CD4-positive, alpha-beta T cell treated with Interleukin-10 for 1 hour (primary cell): ENCODE data around the gene MCRIP2.
"Not testable (repeated sequence)": the region's sequence is repeated elsewhere in the genome, so short reads cannot be mapped to it uniquely, and the experiment has no call there.

Experiments
- DNase-seq: peaks from one replicate; pipeline ENCODE4 v3.0.0-alpha.2; 2020

MCRIP2 gene

DNA sequence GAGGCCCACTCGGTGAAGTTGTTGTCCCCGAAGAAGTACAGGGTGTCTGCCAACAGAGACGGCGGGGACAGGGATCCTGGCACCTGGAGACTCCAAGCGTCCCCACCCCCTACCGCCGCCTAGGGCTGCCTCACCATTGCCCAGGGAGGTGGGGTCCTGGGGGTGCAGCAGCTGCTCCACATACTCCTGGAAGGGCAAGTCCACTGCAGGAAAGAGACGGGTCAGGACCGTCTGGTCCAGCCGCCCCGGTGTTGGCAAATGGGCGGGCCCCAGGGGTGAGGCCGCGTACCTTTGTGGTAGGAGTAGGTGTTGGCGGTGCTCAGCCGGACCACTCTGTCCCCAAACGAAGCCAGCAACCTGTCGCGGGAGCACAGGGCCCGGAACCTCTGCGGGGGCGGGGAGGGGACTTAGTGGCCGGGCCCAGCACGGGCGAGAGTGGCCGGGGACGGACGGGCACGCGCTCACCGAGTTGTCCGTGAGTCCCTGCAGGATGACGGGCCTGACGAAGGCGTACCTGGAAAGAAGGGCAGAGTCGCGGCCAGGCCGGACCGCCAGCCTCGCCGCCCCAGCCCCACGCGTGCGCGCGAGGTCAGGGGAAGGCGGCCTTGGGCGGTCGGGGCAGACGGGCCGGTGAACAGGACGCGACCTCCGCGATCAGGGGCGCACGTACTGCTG is 41.9 kb downstream of the MCRIP2 start:
- DNase-seq = no peak

DNA sequence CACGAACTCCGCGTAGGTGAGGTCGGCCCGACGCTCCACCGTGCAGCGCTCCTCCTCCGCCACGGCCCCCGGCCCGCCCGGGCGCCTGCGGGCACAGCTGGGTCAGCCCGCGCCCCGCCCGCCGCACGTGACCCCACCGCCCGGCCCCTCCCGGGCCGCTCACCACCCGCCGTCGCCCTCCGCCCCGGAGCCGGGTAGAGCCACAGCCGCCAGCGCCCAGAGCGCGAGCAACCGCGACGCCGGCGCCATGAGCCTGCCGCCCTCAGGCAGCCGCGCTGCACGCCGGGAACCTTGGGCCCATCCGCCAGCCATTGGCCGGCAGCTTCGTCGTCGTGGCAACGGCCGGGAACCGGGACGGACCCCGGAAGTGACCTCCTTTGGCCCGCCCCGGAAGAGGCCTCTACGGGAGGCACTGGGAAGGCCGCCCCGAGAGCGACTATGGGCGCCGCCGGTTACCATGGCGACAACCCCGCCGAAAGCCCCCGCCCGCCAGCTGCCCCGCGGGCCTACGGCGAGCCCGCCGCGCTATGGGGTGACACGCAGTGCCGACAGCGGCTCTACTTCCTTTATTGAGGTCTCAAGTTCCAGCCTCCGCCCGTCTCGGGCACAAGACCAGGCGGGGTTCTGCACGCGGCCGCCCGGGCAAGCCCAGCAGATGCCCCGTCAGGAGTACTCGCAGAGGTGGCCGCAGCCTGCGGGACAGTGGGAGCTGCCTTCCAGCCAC is 42.6 kb downstream of the MCRIP2 start, which contains the start of gene JMJD8:
Gene JMJD8 (minus strand): TSS at position 264 of the 724 bp plus-strand sequence. CDS start 15 bp downstream, at position 249.
- DNase-seq = peak; percentile 98

DNA sequence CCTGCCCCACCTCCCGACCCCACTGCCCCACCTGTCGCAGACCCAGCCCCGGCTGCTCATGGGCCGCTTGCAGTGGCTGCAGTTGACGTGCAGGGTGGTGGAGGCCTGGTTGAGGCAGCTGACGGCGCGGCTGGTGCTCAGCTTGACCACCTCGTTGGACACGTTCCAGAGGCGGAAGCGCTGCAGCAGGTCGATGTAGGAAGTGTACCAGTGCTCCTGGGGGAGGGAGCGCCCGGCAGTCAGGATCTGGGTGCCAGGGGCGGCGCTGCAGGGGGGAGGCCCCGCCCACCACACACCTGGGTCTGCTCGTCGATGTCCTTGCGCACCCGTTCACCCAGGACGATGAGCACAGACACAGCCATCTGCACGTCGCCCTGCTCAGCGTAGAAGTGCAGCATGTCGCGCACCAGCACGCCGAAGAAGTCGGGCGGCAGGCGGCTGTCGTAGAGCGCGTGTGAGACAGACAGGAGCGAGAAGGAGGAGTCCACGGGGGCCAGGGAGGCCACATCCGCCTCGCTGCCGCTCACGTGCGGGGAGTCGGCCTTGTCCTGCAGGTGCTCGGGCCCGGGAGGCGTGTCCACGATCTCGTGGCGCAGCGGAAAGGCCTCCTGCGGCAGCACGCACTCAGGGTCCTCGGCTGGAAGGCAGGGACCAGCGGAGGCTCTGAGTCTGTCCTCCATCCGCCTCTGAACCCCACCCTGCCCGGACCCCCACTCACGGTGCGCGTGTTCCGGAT is 43.5 kb downstream of the MCRIP2 start:
- DNase-seq = no peak

DNA sequence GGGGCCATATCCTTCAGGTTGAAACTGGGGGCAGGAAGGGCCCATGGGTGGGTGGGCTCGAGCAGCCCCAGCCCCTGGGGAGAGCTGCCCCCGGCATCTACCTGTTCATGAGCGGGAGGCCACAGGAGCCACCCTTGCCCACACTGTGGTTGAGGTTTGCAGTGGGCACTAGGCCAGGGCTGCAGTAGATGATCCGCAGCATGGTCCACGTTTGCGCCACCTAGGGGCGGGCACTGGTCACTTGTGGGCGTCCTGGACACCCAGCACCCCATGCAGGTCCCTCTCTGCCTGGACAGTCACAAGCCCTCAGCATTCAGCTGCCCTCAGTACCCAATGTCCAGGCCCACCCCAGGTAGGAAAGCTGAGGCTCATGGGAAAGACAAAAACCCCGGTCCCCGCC is 44.3 kb downstream of the MCRIP2 start:
- no peak for DNase-seq

DNA sequence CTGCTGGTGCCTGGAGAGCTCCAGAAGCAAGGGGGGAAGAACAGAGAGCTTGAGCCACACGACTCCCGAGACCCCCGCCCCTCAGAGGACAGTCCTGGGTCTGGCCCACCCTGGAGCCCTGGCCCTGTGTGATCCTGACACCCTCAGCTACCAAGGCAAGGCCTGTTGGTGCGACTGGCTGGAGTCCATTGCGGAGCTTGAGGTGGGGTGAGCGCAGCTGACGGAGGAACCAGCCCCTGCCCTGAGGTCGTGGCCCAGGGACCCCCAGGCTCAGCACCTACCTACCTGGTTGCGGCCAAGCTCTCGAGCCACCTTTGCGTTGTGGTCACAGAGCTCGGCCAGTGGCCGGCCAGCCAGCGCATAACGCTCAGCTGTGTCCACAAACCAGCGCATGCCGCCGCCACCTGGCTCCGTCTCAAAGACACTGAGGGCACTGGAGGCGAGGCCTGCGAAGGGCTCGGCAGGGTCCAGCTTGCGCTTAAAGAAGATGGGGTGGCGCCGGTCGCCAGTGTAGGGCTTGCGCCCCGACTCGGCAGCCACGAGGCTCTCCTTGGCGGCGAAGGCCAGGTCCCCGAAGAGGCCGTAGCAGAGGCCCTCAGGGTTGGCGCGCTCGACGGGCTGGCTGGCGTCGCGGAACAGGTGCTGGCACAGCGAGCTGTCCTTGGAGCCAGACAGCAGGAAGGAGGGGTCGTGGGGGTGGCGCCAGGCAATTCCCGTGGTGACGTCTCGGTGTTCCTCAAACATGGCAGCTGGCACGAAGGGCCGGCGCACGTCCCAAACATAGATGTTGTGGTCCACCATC is 45.0 kb downstream of the MCRIP2 start:
- no peak for DNase-seq

DNA sequence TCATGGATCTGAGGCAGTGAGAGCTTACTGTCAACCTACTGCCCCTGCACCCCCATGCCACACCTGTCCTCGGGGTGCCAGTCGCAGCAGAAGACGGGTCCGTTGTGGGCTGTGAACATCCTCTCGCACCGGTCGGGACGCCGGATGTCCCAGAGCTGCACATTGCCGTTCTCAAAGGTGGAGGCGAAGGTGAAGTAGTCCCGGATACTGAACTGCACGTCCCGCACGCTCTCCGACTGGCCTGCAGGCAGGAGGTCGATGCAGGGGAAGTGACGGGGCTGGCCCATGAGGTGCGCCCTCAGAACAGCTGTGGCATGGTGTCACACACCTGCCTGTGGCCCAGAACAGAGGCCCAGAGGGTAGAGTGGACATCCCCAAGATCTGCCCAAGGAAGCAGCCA is 45.9 kb downstream of the MCRIP2 start:
- DNase-seq = no peak

DNA sequence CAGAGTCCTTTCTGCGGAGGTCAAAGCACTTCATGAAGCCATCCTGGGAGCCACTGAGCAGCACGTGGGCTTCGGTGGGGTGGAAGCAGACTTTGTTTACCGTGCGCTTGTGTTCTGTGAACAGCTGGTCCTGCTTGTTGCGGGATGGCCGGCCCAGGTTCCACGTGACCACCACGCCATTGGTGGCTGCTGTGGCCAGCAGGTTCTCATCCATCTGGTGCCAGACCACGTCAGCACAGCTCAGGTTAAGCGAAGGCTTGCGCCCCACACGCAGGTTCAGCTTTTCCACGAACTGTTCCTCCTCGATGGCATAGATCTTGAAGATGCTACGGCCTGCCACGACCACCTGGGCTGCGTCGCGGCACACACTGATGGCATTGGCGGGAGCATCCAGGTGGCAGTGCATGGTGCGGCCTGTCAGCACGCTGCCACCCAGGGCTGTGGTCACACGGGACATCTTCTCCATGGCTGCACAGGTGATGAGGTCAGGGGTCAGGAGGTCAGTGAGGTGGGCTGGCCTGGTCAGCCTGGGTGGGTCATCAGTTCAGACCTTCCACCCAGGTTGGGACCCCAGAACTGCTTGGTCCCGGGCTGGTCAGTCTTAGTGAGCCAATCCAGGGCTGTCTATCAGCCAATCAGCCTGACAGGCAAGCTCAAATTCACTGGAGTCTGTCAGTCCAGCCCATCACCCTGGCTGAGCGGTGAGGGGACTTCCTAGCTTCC is 47.7 kb downstream of the MCRIP2 start:
- no peak for DNase-seq

DNA sequence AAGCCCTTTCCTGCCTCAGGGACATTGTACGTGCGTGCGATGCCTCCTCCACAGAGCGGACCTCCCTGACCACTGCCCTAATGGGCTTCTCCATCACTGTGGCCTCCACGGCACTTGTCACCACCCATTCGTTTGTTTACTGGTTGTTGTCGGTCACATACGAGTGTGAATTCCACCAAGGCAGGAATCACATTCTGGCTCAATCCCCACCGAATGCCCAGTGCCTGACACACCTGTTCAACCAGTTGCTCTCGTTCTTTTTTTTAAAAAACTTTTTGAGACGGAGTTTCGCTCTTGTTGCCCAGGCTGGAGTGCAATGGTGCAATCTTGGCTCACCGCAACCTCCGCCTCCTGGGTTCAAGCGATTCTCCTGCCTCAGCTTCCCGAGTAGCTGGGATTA is 49.6 kb downstream of the MCRIP2 start:
- not testable (repeated sequence) for DNase-seq

DNA sequence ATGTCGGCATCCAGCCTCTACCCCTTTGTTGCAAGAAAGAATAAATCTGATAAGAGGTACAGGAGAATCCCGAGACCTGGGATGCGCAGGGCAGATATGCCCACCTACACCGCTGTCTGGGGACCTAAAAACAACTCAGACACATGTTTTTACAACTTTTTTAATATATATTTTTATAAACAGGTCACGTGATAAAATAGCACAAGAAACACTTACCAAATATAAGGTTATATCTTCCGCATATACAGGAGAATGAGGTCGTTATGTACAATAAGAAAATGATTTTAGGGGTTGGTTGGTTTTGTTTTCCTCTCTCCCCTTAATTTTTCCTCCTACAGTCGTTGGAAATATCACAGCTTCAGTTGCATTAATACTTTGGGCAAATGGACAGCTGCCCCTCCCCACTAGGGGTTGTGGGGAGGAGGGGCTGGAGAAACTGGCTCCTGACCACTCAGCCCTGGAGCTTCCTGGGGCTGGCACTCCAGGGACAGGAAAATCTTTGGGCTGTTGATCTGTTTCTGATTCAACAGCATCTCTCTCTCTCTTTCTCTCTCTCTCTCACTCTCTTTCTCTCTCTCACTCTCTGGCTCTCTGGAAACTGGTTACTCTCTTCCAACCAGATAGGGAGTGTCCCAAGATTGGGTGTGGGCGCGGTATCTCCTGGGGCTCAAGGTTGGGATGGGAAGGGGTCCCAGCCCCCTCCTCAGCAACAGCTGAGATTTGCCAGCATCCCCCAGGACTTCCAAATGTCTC is 50.9 kb downstream of the MCRIP2 start:
- DNase-seq = no peak

DNA sequence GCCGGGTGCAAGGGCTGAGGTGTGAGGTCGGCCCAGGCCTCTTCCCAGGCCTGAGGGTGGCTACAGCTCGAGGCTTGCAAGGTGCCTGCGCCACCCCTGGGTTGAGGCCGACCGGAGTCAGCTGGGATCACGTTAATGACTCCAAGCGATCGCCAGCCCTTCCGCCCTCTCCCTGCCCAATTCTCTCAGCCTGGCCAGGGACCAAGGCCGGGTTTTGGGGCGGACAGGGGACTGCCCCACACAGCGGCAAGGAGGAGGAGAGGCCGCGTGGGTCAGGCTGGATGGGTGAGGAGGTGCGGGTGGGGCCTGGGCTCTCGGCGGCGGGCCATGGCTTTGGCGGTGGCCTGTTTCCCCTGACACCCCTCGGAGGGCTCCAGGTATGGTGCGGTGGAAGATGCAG is 51.7 kb downstream of the MCRIP2 start:
- DNase-seq = no peak

DNA sequence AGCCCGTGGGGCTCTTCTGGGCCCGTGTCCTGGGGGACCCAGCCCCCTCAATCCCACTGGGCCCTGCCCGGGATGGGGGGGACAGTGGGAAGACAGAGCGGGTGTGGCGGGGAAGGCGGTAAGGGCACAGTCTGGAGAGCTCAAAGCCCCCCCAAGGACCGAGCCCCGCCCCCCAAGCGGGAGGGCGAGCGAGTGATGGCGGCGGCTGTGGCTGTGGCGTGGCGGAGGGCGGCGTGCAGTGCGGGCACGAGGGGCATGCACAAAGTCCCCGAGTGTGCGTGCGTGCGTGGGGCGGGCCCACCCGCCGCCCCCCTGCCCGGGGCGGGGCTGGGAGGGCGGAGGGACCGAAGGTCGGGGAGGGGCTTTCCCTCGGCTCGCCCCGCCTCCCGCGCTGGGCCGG is 52.1 kb downstream of the MCRIP2 start:
- no peak for DNase-seq

DNA sequence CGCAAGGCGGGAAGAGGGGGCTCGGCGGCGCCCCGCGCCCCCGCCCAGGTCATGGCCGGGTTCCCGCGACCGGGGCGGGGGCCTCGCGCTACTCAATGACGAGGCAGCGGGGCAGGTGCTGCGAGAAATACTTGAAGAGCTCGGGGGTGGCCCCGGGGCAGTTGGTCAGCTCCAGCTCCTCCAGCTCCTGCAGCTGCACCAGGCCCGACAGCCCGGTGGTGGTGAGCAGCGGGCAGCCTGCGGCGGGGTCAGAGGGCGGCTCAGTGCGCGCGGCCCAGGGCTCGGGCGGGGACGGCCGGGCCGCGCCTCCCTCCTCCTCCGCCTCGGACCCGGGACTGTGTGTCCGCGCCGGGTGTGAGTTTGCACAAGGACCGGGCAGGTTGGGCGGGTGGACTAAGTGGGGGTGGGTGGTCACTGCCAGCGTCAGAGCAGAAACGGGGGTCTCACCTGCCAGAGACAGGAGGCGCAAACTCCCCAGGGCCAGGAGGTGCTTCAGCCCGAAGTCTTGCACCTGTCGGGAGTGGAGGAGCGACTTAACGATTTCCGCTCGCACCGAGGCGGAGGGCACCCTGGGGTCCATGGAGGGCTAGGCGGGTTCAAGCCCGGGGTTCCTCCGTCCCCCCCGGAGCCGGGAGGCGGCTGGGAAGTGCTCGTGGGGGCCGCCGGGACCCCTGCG is 52.7 kb downstream of the MCRIP2 start:
- DNase-seq = no peak

DNA sequence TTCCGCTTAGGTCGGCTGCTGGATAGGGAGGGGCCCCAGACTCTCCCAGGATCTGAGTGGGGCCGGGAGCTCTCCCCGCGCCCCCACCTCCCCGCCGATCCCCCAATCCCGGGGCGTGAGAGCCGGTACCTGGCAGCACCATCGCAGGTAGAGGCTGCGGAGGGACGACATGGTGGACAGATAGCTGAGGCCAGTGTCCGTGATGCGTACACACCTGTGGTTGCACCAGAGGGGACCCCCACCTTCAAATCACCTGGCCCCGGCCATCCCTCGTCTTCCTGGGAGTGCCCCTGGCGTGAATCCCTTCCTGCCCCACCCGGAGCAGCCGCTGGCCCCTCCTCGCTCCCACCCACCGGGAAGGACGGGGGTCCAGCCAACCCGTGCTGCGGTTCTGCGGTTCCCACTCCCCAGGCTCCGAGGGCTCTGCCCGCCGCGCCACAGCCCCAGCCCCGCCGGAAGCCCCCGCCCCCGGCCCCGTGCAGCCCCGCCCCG is 53.3 kb downstream of the MCRIP2 start:
- no peak for DNase-seq

DNA sequence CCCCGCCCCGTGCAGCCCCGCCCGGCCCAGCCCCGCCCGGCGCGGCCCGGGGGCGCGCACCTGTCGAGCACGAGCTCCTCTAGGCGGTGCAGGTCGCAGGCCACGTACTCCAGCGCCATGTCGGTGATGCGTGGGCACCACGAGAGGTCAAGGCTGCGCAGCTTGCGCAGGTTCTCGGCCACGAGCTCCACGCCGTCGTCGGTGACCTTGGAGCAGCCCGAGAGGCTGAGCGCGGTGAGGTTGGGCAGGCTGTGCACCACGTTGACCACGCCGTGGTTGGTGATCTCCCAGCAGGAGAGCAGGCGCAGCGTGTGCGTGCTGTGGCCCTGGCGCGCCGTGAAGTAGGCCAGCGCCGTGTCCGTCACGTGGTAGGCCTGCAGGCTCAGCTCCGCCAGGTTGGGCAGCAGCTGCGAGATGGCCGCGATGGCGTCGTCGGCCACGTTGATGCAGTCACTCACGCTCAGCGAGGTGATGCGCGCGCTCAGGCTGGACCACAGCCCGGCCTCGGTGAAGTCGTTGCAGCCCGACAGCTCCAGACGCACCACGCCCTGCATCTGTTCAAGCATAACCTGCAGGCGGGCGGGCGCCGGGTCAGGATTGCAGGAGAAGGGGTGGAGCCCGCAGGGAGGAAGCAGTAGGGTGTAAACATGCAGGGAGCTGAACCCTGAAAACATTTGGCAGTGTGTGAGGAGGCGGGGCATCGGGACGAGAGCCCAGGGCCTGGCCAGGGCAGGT is 53.9 kb downstream of the MCRIP2 start:
- DNase-seq = peak; percentile 77
